H1 (cell line): ENCODE data around the gene EZH1.

Experiments used
- CHD7 ChIP-seq: fragments of 300-600 bp; sonication (generic); IDR thresholded peaks from 2 replicates; pipeline ENCODE4 v1.7.1; 2012; ENCODE audit warnings: low read length, moderate library complexity, mild to moderate bottlenecking, inconsistent platforms; ENCODE audit not compliant: insufficient replicate concordance
- EGR1 ChIP-seq: IDR thresholded peaks from 2 replicates; pipeline ENCODE4 v1.6.1; 2011; ENCODE audit warnings: low read depth, low read length, borderline replicate concordance
- EP300 ChIP-seq, 2 experiments: IDR thresholded peaks; 1 replicate in 1 of 2; 2 replicates in 1 of 2; pipeline ENCODE4 v1.6.1; 2011 to 2012; ENCODE audit warnings: low read depth in 2 of 2, low read length in 2 of 2, mild to moderate bottlenecking in 2 of 2, borderline replicate concordance in 1 of 2, inconsistent platforms in 1 of 2, moderate library complexity in 1 of 2
- EZH2 ChIP-seq: fragments of 200-600 bp; sonication (generic); IDR thresholded peaks from 2 replicates; pipeline ENCODE4 v1.7.1; 2012; ENCODE audit warnings: low read depth, mild to moderate bottlenecking, moderate library complexity, low read length, inconsistent platforms; ENCODE audit not compliant: severe bottlenecking
- KDM4A ChIP-seq: IDR thresholded peaks from one replicate; pipeline ENCODE4 v1.7.1; 2012; ENCODE audit warnings: low read depth, mild to moderate bottlenecking, moderate library complexity, low read length, inconsistent platforms; ENCODE audit not compliant: severe bottlenecking
- POLR2A ChIP-seq, 2 experiments: IDR thresholded peaks; 1 replicate in 1 of 2; 2 replicates in 1 of 2; pipeline ENCODE4 v1.6.1; 2011; ENCODE audit warnings: low read depth in 2 of 2, low read length in 2 of 2, mild to moderate bottlenecking in 2 of 2; ENCODE audit errors: control extremely low read depth in 1 of 2
- SP1 ChIP-seq: IDR thresholded peaks from 2 replicates; pipeline ENCODE4 v1.6.1; 2011; ENCODE audit warnings: low read depth, low read length
- YY1 ChIP-seq: IDR thresholded peaks from 2 replicates; pipeline ENCODE4 v1.6.1; 2011; ENCODE audit warnings: low read depth, mild to moderate bottlenecking, low read length
- TF ChIP-seq, protein P1 (sequence below), 3 experiments: IDR thresholded peaks; 1 replicate in 2 of 3; 2 replicates in 1 of 3; pipeline versions ENCODE4 v1.5.1 to v1.6.1; 2011; ENCODE audit warnings: low read length in 3 of 3, mild to moderate bottlenecking in 3 of 3, inconsistent platforms in 2 of 3, low read depth in 1 of 3, moderate library complexity in 1 of 3; ENCODE audit not compliant: insufficient read depth in 1 of 3; ENCODE audit errors: control extremely low read depth in 1 of 3

- TF ChIP-seq SP1, result no peak
- TF ChIP-seq, protein P1, sequence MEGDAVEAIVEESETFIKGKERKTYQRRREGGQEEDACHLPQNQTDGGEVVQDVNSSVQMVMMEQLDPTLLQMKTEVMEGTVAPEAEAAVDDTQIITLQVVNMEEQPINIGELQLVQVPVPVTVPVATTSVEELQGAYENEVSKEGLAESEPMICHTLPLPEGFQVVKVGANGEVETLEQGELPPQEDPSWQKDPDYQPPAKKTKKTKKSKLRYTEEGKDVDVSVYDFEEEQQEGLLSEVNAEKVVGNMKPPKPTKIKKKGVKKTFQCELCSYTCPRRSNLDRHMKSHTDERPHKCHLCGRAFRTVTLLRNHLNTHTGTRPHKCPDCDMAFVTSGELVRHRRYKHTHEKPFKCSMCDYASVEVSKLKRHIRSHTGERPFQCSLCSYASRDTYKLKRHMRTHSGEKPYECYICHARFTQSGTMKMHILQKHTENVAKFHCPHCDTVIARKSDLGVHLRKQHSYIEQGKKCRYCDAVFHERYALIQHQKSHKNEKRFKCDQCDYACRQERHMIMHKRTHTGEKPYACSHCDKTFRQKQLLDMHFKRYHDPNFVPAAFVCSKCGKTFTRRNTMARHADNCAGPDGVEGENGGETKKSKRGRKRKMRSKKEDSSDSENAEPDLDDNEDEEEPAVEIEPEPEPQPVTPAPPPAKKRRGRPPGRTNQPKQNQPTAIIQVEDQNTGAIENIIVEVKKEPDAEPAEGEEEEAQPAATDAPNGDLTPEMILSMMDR (IDR thresholded peaks at IDR 0.05; ENCODE audit: control extremely low read depth in 1 of 3, insufficient read depth in 1 of 3, low read depth in 1 of 3, low read length in 3 of 3), result no peak
- TF ChIP-seq KDM4A, result no peak
- no peak for TF ChIP-seq CHD7
- no peak for TF ChIP-seq YY1
- TF ChIP-seq EP300 (IDR thresholded peaks at IDR 0.05; ENCODE audit: borderline replicate concordance in 1 of 2, low read depth in 2 of 2, low read length in 2 of 2), result no peak
- TF ChIP-seq POLR2A (IDR thresholded peaks at IDR 0.05; ENCODE audit: control extremely low read depth in 1 of 2, low read depth in 2 of 2, low read length in 2 of 2), result no peak
- TF ChIP-seq EGR1, result no peak
- TF ChIP-seq EZH2, result no peak
These were observed 86.8 kb downstream of the EZH1 start for GRCh38 chr17:42657824-42658588.
